Hepatic stellate cell (primary cell): ENCODE data around the gene DHH.
A peak's percentile ranks its signal among the peaks of the same experiment; 100 is the strongest.
"Not testable (repeated sequence)": the region's sequence is repeated elsewhere in the genome, so short reads cannot be mapped to it uniquely, and the experiment has no call there.

ENCODE experiments used
- DNase-seq: peaks from one replicate; pipeline ENCODE4 v3.0.0; 2011; ENCODE audit warnings: low spot score

Gene DHH

GRCh38 chr12:49070971-49071370 lies 23.6 kb downstream of the DHH start:
- DNase-seq: no peak

- DNase-seq: peak; percentile 97
Observed at GRCh38 chr12:49069507-49070346, 24.9 kb downstream of the DHH start, which contains the start of gene RHEBL1. Gene RHEBL1, minus strand, starts transcription at chr12:49069979. Its CDS starts 194 bp downstream, at chr12:49069785.

GRCh38 chr12:49068879-49069506 lies 25.6 kb downstream of the DHH start:
- no peak for DNase-seq

GRCh38 chr12:49066120-49066519 lies 28.5 kb downstream of the DHH start:
- no peak for DNase-seq

- DNase-seq: no peak
Observed at GRCh38 chr12:49064767-49065152, 29.8 kb downstream of the DHH start.

GRCh38 chr12:49061916-49062315 lies 32.7 kb downstream of the DHH start:
- not testable (repeated sequence) for DNase-seq

- DNase-seq: no peak
Observed at GRCh38 chr12:49061157-49061650, 33.4 kb downstream of the DHH start.

- peak; percentile 98 for DNase-seq
Observed at GRCh38 chr12:49060237-49061156, 34.1 kb downstream of the DHH start, which contains the start of gene KMT2D. Gene KMT2D, minus strand, starts transcription at chr12:49060794. Its CDS starts 5,470 bp downstream, at chr12:49055324.

GRCh38 chr12:49059299-49060171 lies 35.1 kb downstream of the DHH start:
- DNase-seq: peak; percentile 61

- DNase-seq: no peak
Observed at GRCh38 chr12:49059045-49059298, 35.6 kb downstream of the DHH start.

GRCh38 chr12:49058366-49059044 lies 36.1 kb downstream of the DHH start:
- no peak for DNase-seq

- DNase-seq: no peak
Observed at GRCh38 chr12:49057888-49058287, 36.7 kb downstream of the DHH start.

GRCh38 chr12:49055978-49056754 lies 38.4 kb downstream of the DHH start:
- peak; percentile 92 for DNase-seq

GRCh38 chr12:49055092-49055491 lies 39.5 kb downstream of the DHH start:
- no peak for DNase-seq

- DNase-seq: no peak
Observed at GRCh38 chr12:49054524-49054923, 40.1 kb downstream of the DHH start.

GRCh38 chr12:49054096-49054495 lies 40.5 kb downstream of the DHH start:
- DNase-seq: no peak

GRCh38 chr12:49052451-49053208 lies 42.0 kb downstream of the DHH start:
- DNase-seq: no peak

GRCh38 chr12:49051777-49052438 lies 42.7 kb downstream of the DHH start:
- DNase-seq: no peak

GRCh38 chr12:49051373-49051764 lies 43.2 kb downstream of the DHH start:
- DNase-seq: no peak
